ENCODE data around the gene CRADD.

CRADD gene

DNA sequence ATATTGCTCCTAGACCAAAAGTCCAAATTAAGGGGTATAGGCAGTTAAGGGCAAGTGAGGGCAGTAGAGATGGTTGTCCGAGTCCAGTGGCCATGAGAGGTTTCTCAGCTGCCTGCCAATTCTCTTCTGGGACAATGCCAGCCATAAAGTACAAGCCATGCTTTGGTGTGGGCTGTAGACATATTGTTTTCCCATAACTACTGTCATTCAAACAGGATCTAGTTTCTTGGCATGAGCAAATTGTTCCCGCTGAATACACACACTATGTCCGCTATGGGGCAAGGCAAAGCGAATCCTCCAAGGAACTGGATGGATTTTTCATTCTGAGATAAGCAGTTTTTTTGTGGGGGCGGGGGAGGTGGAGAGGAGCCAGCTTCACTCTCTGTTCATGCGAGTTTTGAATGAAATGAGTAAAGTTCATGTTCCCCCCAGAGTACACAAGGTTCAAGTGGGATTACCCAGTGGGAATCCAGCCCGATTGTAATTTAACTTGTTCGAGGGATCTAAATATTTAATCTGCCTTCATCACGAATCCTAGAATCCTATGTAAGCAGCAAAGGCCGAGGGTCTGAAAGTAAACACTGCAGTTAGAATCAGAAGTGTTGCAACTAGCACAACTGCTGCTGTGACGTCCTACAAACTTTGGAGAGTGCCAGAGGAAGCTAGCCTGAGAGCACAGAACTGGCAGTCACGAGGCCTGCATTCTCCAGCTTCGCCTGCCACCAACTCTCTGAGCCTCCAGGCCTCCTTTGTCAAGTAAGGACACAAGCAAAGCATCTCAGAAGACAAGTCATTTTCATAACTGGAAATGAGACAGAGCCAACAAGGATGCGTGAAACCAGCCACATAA lies 137.0 kb downstream of the CRADD start:
- Mint-ChIP-seq H3K27ac (no peak overlapping the region), H3K36me3 (ENCODE audit: low read depth) (peaks cover 7% of the 10 kb centered on the region), H3K4me3 (no peak overlapping the region), H3K27me3 (ENCODE audit: low read depth) (no peaks in the 10 kb centered on the region), H3K9me3 (no peaks in the 10 kb centered on the region), H3K4me1 (ENCODE audit: low read depth) (peaks cover 28% of the 10 kb centered on the region)

DNA sequence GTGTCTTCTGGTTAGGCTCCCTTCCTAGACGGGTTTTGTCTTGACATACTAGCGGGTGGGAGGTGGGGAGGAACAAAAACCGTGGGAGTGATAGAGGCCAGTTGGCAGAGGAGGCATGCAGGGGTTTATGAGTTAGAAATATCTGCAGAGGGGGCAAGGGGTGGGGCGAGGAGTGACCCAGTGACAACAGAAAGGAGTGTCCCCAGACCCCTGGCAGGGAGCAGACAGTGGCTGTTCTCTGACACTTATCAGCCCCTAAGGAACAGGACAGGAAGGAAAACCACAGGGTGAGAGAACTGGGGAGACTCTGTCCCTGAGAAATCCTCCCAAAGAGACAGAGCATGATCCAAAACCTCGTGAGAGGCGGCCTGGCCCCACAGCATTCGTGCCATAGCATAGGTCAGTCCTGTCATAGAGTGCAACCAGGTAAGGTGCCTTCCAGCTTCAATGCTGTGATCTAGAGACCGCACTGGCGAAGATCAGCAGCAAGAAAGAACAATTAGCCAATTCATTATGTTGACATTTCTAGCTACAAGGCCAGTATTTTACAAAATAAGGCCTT lies 141.4 kb downstream of the CRADD start:
- no peaks in the 10 kb centered on the region for H3K27me3 Mint-ChIP-seq (ENCODE audit: low read depth)
- H3K36me3 Mint-ChIP-seq (ENCODE audit: low read depth): peaks cover 12% of the 10 kb centered on the region
- no peaks in the 10 kb centered on the region for H3K9me3 Mint-ChIP-seq
- H3K27ac Mint-ChIP-seq: no peak overlapping the region
- H3K4me3 Mint-ChIP-seq: no peak overlapping the region
- peaks cover 26% of the 10 kb centered on the region for H3K4me1 Mint-ChIP-seq (ENCODE audit: low read depth)

DNA sequence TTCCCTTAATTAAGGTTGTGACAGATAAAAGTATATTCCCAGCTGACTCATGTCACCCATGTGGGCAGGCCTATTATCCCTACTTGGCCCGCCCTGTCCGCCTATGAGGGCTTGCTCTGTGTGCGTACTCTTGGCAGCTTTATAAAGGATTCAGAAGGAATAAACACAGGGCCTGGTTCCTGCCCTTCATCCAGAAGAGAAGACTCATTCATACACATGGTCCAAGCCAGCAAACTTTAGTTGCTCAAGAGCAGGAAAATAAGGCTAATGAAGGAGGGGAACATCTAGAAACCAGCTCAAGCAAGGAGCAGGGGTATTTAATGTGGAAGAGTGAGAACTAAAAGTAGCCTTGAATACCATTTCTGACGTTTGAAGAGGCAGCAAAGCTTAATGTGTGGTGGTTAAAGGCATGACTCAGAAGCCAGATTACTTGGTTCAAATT lies 141.9 kb downstream of the CRADD start:
- H3K27me3 Mint-ChIP-seq (ENCODE audit: low read depth): no peaks in the 10 kb centered on the region
- no peak overlapping the region for H3K4me3 Mint-ChIP-seq
- peaks cover 12% of the 10 kb centered on the region for H3K36me3 Mint-ChIP-seq (ENCODE audit: low read depth)
- H3K9me3 Mint-ChIP-seq: no peaks in the 10 kb centered on the region
- peaks cover 25% of the 10 kb centered on the region for H3K4me1 Mint-ChIP-seq (ENCODE audit: low read depth)
- no peak overlapping the region for H3K27ac Mint-ChIP-seq

DNA sequence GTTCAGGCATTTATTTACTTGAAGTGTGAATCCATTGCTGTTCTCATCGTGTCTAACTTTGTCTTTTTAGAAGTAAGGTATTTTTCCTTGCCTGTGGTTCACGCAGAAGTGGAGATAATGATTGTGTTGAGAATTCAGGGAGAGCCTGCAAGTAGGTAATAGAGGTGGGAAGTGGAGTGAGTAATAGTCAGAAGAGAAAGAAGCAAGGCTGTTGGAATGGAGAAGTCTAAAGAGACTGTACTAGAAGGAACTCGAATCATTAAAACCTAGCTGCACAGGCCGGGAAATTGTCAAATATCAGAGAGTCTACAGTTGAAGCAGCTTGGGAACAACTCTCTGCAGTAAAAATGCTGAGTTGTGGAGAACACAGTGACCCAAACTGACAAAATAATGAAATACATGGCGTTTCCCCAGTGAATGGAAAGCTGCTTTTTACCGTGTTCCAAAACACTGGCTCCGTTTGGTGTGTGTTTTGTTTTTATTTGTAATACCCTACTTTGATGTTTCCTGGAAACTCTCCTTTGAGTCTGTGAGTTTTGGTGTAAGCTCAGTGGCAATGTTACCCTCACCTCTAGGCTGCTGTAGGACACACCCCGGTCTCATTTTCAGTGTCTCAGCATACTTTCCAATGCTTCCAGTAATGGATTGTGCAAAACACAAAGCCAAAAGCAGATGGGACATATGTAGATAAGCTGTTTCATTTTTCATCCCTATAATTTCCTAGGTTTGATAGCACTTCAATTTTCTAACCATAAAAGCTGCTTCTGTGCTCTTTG lies 146.6 kb downstream of the CRADD start:
- no peaks in the 10 kb centered on the region for H3K9me3 Mint-ChIP-seq
- peaks cover 9% of the 10 kb centered on the region for H3K36me3 Mint-ChIP-seq (ENCODE audit: low read depth)
- H3K4me1 Mint-ChIP-seq (ENCODE audit: low read depth): peaks cover 5% of the 10 kb centered on the region
- no peaks in the 10 kb centered on the region for H3K27me3 Mint-ChIP-seq (ENCODE audit: low read depth)
- H3K27ac Mint-ChIP-seq: no peak overlapping the region
- H3K4me3 Mint-ChIP-seq: no peak overlapping the region

DNA sequence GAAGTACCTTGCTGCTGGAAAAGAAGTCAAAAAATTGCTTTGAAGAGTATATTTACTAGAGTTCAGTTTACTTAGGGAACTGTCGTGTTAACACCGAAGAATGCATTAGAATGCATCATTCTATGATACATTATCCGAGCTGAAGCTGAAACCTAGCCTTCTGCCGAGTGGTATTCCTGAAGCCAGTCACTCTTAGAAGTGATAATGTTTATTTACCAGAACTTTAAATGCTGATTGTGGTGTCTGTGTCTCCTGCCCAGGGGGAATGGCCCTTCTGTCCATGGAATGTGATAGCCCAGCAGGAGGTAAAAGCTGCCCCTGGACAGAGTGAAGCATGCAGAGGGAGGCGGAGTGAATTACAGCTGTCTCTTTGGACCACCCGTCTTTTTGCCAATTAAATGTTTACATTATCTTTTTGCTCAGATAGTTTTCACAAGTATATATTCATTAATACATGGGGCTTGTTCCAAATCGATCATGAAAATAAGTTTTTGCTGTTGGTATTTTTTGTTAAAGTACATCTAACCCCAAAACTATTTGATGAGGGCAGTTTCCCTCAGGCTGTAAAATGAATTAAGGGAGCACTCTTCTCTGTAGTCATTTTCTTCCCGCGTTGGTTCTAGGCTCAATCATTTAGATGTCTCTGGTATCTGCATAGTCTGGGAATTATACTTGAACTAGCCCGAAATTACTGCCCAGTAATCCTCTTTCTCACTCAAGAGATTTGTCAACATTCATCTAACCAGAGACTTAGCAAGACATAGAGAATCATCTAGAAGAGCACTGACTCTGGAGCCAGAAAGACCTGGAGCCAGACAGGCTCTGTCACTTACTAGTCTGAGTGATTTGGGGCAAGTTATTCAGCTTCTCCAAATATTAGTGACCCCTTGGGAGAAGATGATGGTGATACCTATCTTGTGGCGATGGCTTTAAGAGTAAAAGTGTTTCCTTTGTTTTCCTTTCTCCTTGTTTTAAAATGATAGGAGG lies 147.6 kb downstream of the CRADD start:
- Mint-ChIP-seq H3K27me3 (ENCODE audit: low read depth) (no peaks in the 10 kb centered on the region), H3K27ac (no peak overlapping the region), H3K36me3 (ENCODE audit: low read depth) (peaks cover 9% of the 10 kb centered on the region), H3K9me3 (no peaks in the 10 kb centered on the region), H3K4me3 (no peak overlapping the region), H3K4me1 (ENCODE audit: low read depth) (peaks cover 5% of the 10 kb centered on the region)

DNA sequence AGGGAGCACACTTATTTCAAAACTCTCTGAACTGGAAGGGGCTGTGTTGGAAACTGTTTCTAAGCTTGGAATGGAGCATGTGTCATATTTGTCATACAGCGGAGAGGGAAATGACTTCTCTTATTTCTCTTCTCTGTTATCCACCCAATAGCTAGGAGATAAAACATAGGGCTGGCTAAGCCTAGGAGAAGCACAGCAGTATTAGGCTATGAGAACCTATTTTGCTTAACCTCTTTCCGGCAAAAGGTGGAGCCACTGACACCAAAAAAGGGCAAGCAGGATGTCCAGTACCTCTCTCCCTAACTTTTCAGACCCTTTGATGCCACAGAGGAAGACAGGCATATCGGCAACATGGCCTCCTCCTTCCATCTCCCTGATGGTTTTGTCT lies 148.3 kb downstream of the CRADD start:
- H3K4me1 Mint-ChIP-seq (ENCODE audit: low read depth): peaks cover 5% of the 10 kb centered on the region
- H3K36me3 Mint-ChIP-seq (ENCODE audit: low read depth): peaks cover 8% of the 10 kb centered on the region
- H3K27me3 Mint-ChIP-seq (ENCODE audit: low read depth): no peaks in the 10 kb centered on the region
- H3K4me3 Mint-ChIP-seq: no peak overlapping the region
- no peak overlapping the region for H3K27ac Mint-ChIP-seq
- H3K9me3 Mint-ChIP-seq: no peaks in the 10 kb centered on the region

DNA sequence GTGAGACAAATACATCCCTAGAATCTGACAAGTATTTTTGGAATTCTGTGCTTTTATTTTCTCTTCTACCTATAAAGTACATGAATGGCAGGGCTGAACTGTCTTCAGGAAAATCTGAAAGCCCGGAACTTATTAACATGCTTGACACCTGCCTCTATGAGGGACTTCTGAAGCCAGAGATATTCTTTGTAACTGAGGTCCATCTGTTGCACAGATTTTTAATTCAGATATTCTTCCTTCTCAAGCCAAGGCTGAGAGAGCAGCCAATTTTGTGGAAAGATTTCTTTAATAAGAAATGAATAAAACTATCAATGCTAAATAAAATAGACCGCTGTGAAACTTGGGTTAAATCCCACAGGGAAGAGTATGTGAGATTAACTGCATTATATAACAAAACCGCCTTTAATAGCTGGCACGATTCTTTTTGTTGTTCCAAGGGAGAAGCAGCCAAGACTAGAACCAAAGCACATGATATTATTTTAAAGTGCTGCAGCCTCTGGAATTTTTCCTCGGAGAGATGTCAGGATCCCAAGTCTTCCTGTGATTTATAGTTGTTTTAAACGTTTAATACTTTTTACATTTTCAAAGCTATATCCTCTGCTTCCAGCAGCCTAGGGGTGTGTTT lies 148.9 kb downstream of the CRADD start:
- no peaks in the 10 kb centered on the region for H3K9me3 Mint-ChIP-seq
- no peaks in the 10 kb centered on the region for H3K27me3 Mint-ChIP-seq (ENCODE audit: low read depth)
- H3K27ac Mint-ChIP-seq: no peak overlapping the region
- H3K4me1 Mint-ChIP-seq (ENCODE audit: low read depth): peaks cover 5% of the 10 kb centered on the region
- H3K36me3 Mint-ChIP-seq (ENCODE audit: low read depth): peaks cover 5% of the 10 kb centered on the region
- H3K4me3 Mint-ChIP-seq: no peak overlapping the region

DNA sequence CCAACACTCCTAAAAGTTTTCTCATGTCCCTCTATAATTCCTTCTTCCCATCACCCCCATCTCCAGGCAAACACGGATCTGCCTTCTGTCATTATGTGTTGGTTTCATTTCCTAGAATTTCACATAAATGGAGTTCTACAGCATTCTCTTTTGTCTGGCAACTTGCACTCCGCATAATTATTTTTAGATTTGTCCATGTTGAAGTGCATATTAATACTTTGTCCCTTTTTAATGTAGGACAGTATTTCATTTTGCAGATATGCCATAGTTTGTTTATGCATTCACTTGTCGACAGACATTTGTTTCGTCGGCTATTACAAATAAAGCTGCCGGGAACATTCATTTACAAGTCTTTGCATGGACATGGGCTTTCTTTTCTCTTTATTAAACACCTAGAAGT lies 150.0 kb downstream of the CRADD start:
- peaks cover 4% of the 10 kb centered on the region for H3K4me1 Mint-ChIP-seq (ENCODE audit: low read depth)
- no peak overlapping the region for H3K4me3 Mint-ChIP-seq
- H3K36me3 Mint-ChIP-seq (ENCODE audit: low read depth): peaks cover 2% of the 10 kb centered on the region
- H3K27me3 Mint-ChIP-seq (ENCODE audit: low read depth): no peaks in the 10 kb centered on the region
- no peaks in the 10 kb centered on the region for H3K9me3 Mint-ChIP-seq
- H3K27ac Mint-ChIP-seq: no peak overlapping the region

DNA sequence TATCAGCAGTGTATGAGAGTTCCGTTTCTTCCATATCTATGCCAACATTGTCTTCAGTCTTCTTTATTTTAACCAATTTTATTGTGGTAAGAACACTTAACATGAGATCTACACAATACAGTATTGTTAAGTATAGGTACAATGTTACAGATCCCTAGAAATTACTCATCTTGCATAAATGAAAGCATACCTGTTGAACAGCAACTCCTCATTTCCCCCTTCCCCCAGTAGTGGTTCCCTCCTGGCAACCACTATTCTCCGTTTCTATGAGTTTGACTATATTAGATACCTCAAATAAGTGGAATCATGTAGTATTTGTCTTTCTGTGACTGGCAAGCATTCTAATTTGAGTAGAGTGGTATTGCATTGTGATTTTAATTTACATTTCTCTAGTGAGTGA lies 150.5 kb downstream of the CRADD start:
- H3K27ac Mint-ChIP-seq: no peak overlapping the region
- no peak overlapping the region for H3K4me3 Mint-ChIP-seq
- H3K4me1 Mint-ChIP-seq (ENCODE audit: low read depth): peaks cover 2% of the 10 kb centered on the region
- H3K36me3 Mint-ChIP-seq (ENCODE audit: low read depth): no peaks in the 10 kb centered on the region
- no peaks in the 10 kb centered on the region for H3K27me3 Mint-ChIP-seq (ENCODE audit: low read depth)
- H3K9me3 Mint-ChIP-seq: no peaks in the 10 kb centered on the region

DNA sequence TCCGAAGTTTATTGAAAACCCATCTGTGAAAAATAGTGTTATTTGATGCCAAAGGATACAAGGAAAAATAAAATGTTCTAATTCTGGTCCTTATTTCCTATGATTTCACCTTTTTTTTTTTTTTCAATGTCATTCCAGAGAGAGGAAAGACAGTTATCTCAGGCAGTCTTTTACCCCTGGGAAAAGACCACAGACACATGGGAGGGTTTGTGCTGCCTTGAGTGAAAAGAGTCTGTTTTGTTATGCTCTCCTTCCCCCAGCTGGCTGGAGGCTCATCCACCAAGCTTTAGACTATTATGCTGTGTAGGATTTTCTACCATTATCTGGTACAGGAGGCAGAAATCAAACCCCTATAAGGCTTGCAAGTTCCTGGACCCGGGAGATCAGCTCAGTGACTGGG lies 151.8 kb downstream of the CRADD start:
- Mint-ChIP-seq H3K9me3 (no peaks in the 10 kb centered on the region), H3K4me1 (ENCODE audit: low read depth) (peaks cover 4% of the 10 kb centered on the region), H3K36me3 (ENCODE audit: low read depth) (peaks cover 2% of the 10 kb centered on the region), H3K27me3 (ENCODE audit: low read depth) (no peaks in the 10 kb centered on the region), H3K27ac (no peak overlapping the region), H3K4me3 (no peak overlapping the region)

DNA sequence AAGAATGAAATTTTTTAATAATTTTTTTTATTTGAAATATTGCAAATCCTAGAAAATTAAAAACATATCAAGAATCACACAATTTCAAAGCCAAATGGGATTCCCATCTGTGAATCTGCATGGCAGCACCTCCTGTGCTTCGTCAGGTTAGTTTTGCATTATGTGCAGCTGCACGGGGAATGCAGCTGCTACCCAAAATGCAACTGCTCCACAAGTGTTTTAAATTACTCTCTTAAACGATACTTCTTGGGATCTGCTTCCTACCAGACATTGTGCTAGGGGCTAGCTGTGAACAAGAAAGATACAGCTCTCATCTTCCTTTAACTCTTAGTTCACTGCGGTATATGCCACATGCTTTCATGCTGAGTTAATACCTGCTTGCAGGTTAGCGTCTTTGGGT lies 154.2 kb downstream of the CRADD start:
- Mint-ChIP-seq H3K27ac (no peak overlapping the region), H3K4me1 (ENCODE audit: low read depth) (peaks cover 4% of the 10 kb centered on the region), H3K9me3 (no peaks in the 10 kb centered on the region), H3K27me3 (ENCODE audit: low read depth) (no peaks in the 10 kb centered on the region), H3K4me3 (no peak overlapping the region), H3K36me3 (ENCODE audit: low read depth) (peaks cover 2% of the 10 kb centered on the region)

DNA sequence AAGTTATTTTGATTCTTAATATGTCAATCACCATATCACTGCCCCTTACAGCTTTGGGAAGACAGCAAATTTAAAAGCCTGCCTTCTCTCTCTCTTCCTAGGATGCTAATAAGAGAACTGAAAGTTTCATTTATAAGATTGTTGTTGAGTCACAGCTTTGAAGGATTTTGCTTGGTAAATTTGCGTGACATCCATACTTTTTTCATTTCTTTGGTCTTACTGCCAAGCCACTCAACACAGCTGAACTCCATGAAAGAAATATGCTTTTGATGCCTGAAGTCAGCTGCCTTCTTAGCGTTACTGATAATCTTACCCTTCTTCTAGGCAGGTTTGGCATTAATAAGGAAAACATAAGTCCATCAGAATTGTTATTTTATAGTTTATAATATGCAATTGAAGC lies 155.0 kb downstream of the CRADD start:
- H3K4me3 Mint-ChIP-seq: no peak overlapping the region
- peaks cover 2% of the 10 kb centered on the region for H3K36me3 Mint-ChIP-seq (ENCODE audit: low read depth)
- H3K27me3 Mint-ChIP-seq (ENCODE audit: low read depth): no peaks in the 10 kb centered on the region
- H3K27ac Mint-ChIP-seq: no peak overlapping the region
- H3K9me3 Mint-ChIP-seq: no peaks in the 10 kb centered on the region
- peaks cover 4% of the 10 kb centered on the region for H3K4me1 Mint-ChIP-seq (ENCODE audit: low read depth)

DNA sequence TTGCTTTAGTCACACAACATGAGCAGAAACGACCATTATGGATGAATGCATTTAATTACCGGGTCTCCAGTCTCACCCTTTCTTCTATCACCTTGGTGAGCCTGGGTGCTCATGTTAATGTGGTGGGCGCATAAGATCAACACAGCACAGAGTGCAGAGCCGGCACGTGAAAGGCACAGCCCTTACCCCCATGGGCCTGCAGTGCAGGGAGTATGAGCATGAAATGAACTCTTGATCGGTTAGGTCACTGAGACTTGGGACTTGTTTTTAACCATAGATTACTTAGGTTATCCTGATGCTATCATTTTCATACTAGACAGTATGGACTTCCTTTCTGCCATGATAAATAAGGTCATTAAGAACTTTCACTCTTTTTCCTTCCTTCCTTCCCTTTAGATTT lies 156.8 kb downstream of the CRADD start:
- Mint-ChIP-seq H3K9me3 (no peaks in the 10 kb centered on the region), H3K27ac (no peak overlapping the region), H3K36me3 (ENCODE audit: low read depth) (peaks cover 2% of the 10 kb centered on the region), H3K4me1 (ENCODE audit: low read depth) (peaks cover 7% of the 10 kb centered on the region), H3K4me3 (no peak overlapping the region), H3K27me3 (ENCODE audit: low read depth) (no peaks in the 10 kb centered on the region)
